OCI-LY7 (cell line): ENCODE measurements around the gene ITGB3.

ENCODE experiments used
- EZH2phosphoT487 ChIP-seq: fragments of 200-600 bp; sonication (generic); IDR thresholded peaks from 2 replicates; pipeline ENCODE4 v1.6.1; 2018; ENCODE audit warnings: low read depth, borderline replicate concordance, mild to moderate bottlenecking, mixed run types, antibody characterized with exemption, low read length, moderate library complexity, mixed read lengths
- TF ChIP-seq, protein P1 (sequence below): fragments of 200-600 bp; sonication (generic); conservative IDR thresholded peaks from 2 replicates; pipeline ENCODE4 v1.5.1; 2014; ENCODE audit warnings: mild to moderate bottlenecking, antibody characterized with exemption, low read length, moderate library complexity, mixed read lengths

- TF ChIP-seq, protein P1, sequence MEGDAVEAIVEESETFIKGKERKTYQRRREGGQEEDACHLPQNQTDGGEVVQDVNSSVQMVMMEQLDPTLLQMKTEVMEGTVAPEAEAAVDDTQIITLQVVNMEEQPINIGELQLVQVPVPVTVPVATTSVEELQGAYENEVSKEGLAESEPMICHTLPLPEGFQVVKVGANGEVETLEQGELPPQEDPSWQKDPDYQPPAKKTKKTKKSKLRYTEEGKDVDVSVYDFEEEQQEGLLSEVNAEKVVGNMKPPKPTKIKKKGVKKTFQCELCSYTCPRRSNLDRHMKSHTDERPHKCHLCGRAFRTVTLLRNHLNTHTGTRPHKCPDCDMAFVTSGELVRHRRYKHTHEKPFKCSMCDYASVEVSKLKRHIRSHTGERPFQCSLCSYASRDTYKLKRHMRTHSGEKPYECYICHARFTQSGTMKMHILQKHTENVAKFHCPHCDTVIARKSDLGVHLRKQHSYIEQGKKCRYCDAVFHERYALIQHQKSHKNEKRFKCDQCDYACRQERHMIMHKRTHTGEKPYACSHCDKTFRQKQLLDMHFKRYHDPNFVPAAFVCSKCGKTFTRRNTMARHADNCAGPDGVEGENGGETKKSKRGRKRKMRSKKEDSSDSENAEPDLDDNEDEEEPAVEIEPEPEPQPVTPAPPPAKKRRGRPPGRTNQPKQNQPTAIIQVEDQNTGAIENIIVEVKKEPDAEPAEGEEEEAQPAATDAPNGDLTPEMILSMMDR: no peak
- no peak for TF ChIP-seq EZH2phosphoT487
These were observed 67.4 kb downstream of the ITGB3 start for GRCh38 chr17:47320879-47321502.
